DLD1 (cell line): ENCODE data around the gene DNAJC4.

Source experiments
- in situ Hi-C: cut with HindIII; loops from 2 replicates; pipeline ENCODE4 v1.10.0; 2017; ENCODE audit warnings: low sequenced_read_pairs

The DNAJC4 gene

DNA sequence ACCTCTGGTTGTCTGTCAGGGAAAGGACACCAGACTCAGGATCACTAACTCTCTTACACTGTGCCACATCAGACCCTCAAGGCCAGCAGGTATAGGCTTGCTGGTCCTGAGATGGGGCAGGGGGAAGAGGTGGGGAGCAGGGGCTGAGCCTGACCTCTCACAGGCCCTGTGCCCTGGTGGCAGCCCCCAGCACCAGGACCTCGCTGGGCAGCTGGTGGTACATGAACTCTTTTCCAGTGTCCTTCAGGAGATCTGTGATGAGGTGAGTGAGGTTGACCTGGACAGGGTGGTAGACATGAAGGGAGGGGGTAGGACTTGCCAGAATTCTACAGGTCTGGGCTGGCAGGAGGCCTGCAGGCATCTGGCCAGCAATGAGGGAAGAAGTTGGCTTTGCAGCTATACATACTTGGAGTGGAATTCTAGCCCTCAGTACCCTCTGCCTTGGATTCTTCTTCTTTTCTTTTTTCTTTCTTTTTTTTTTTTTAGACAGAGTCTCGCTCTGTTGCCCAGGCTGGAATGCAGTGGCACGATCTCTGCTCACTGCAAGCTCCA lies 2.9 kb upstream of the DNAJC4 start:
- in situ Hi-C loops: no loop called here

DNA sequence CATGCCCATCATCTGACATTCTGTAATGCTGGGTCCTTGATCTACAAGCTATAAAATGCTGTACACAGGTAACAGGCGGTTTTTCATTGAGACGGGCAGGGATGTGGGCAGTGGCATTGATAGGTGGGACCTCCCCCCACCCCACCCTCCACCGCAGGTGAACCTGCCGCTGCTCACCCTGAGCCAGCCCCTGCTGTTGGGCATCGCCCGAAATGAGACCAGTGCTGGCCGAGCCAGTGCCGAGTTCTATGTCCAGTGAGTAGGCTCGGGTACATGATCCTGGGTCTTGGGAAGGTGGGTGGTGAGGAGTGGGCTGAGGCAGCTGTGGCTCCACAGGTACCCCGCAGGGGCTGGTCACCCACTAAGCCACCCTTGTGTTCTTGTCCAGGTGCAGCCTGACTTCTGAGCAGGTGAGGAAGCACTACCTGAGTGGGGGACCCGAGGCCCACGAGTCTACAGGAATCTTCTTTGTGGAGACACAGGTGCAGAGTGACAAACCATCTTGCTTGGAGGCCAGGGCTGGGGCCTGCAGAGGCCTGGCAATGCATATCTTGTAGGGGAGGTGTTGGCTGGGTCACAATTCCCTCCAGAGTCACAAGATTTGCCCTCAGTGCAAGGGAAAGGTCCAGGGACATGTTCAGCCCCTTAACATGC lies 1.1 kb upstream of the DNAJC4 start:
- in situ Hi-C loops: no loop called here

DNA sequence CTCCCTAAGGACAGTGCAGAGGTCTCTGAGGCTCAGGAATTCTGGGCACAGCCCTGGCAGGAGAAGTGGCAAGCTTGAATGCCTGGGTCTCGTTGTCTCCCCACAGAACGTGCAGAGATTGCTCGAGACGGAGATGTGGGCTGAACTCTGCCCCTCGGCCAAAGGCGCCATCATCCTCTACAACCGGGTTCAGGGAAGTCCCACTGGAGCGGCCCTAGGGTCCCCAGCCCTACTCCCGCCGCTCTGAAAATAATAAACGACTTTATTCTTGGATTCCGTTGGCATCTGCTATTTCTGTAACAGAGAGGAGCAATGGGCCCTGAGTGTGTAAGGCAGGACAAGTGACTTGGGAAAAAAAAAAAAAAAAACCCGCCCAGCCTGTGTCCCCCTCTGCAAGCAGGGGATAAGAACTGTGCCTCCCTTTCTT lies 591 bp upstream of the DNAJC4 start:
- in situ Hi-C loops: no loop called here

DNA sequence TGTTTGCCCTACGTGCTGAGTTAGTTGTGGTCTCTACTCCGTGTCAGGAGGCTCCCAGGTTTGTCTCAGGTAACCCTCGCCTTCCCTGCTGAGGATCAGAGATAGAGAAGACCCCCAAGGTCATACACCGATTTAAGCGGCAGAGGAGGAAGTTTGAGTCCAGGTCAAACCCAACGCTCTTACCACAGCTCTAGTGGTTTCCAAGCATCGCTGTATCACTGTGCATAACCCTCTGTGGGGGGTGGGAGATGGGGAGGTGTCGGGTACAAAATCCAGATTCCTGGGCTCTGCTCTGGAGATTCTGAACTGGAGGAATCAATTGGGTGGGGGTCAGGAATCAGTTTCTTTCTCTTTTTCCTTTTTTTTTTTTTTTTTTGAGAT lies 627 bp downstream of the DNAJC4 start:
- in situ Hi-C loops: no loop called here

DNA sequence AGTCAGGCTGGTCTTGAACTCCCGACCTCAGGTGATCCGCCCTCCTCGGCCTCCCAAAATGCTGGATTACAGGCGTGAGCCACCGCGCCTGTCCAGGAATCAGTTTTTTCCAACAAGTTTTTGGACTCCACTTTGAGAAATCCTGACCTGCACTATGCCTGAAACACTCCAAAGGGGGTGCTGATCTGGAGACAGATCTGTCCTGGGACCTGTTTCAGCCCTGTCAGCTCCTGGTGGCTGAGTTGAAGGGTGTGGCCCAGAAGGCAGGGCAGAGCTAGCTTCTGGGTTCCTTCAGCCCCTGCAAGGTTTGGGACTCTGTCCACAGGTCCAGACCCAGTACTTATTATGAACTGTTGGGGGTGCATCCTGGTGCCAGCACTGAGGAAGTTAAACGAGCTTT lies 1.2 kb downstream of the DNAJC4 start:
- in situ Hi-C loops: no loop called here

DNA sequence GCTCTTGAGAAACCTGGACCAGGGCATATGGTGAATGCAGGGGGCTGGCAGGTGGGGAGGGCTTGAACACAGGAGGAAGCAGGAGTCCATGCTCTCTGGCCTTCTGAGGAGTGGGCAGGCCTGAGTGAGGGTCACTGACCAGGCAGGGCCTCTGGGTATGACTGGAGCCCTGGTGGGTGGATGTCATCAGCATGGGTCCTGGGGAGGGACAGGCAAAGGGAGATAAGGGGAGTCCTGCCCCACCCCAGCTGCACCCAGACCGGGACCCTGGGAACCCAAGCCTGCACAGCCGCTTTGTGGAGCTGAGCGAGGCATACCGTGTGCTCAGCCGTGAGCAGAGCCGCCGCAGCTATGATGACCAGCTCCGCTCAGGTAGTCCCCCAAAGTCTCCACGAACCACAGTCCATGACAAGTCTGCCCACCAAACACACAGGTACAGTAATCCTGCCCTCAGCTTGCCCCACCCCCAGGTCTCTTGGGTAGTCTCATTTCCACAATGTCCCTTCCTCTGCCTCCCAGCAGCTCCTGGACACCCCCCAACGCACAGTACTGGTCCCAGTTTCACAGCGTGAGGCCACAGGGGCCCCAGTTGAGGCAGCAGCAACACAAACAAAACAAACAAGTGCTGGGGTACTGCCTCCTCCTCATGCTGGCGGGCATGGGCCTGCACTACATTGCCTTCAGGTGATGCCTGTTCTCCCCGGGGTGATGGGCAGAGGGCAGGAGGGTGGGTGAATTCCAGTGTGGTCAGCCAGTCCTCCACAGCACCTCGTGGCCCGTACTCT lies 2.0 kb downstream of the DNAJC4 start:
- in situ Hi-C loops: no loop called here

DNA sequence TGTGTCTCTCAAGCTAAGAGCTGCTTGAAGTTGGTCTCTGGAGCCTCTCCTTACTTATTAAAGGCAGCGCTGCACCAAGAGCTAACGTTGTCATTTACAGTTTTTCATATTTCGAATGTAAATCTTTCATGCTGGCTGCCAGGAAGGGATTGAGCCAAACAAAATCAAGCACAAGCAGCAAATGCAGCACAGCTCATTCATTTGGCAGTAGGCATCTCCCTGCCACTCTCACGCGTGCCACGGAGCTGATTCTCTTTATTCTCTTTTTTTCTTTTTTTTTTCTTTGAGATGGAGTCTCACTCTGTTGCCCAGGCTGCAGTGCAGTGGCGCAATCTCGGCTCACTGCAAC lies 2.6 kb downstream of the DNAJC4 start:
- in situ Hi-C loops: no loop called here

DNA sequence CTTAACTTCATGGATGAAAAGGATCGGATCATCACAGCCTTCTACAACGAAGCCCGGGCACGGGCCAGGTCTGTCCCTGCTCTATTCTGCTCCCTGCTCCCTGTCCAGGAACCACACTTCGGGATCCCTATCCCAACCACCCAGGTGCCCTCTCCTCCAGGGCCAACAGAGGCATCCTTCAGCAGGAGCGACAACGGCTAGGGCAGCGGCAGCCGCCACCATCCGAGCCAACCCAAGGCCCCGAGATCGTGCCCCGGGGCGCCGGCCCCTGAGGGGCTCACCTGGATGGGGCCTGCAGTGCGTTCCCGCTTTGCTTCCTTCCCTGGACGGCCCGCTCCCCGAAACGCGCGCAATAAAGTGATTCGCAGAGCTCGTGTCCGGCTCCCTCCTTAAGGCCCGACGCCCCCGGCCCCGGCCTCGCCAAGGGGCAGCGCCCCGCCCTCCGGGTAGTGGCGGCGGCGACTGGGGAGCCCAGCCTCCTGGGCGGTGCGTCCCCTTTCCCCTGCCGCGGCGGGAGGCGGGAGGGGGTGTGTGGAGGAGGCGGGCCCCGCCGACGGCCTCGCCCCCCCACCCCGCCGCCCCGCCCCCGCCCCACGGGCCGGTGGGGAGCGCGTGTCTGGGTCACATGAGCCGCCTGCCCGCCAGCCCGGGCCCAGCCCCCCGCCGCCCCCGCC lies 3.7 kb downstream of the DNAJC4 start, which contains the start of gene VEGFB:
TSS of gene VEGFB (plus strand) at position 672 of the 674 bp plus-strand sequence. CDS start 250 bp downstream, outside the sequence.
- in situ Hi-C loops: no loop called here

DNA sequence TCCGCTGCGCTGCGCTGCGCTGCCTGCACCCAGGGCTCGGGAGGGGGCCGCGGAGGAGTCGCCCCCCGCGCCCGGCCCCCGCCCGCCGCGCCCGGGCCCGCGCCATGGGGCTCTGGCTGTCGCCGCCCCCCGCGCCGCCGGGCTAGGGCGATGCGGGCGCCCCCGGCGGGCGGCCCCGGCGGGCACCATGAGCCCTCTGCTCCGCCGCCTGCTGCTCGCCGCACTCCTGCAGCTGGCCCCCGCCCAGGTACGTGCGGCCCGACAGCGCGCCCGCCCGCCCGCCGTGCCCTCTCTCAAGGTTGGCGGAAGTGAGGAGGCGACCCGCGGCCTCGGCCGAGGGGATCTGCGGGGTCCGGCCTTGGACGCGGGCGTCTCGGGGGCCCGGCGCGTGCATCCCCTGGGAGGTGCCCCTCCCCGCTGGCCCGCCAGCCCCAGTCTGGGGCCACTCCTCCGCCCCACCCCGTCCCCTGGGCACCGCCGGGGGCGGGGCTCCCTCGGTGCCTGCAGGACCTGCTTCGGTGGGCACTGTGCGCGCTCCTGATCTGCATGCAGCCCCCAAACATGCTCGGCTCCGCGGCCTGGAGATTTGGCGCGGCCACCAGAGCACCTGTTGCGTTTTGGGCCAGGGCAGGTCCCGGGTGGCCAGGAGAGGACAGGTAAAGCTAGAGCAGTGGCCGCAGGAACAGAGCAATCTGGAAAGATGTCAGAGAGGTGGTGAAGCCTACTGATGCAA lies 4.5 kb downstream of the DNAJC4 start:
- in situ Hi-C loops: no loop called here

DNA sequence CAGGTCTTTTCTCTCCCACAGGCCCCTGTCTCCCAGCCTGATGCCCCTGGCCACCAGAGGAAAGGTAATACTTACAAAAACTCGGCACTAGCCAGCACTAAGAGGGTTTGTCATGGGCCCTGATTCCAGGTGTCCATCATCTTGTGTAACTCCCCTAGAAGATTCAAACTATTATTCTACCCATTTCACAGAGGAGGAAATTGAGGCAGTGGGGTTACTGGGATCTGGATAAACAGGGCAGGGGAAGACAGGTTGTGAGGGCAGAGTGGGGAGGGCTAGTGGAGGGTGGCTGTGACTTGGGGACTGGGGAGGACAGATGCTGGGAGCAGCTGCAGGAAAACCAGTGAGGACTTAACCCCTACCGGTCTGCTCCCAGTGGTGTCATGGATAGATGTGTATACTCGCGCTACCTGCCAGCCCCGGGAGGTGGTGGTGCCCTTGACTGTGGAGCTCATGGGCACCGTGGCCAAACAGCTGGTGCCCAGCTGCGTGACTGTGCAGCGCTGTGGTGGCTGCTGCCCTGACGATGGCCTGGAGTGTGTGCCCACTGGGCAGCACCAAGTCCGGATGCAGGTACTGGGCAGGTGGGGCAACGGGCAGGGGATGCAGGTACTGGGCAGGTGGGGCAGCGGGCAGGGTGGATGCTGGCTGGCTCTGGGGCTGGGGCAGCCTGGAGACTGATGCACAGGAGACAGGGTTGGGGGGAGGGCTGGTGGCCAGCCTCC lies 5.3 kb downstream of the DNAJC4 start:
- in situ Hi-C loops: no loop called here

DNA sequence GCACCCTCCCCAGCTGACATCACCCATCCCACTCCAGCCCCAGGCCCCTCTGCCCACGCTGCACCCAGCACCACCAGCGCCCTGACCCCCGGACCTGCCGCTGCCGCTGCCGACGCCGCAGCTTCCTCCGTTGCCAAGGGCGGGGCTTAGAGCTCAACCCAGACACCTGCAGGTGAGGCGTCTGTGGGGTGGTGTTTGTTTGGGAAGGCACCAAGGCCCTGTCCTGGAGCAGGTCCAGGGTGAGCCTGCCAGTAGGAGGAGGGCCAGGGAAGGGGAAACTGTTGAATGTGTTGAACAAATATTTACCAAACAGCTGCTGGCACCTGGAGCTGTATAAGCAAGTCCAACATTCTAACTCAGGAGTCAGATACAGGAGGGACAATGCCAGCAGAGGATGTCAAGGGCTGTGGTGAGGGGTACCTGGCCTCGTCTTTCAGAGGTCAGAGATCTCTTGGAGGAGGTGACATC lies 7.2 kb downstream of the DNAJC4 start:
- in situ Hi-C loops: no loop called here

DNA sequence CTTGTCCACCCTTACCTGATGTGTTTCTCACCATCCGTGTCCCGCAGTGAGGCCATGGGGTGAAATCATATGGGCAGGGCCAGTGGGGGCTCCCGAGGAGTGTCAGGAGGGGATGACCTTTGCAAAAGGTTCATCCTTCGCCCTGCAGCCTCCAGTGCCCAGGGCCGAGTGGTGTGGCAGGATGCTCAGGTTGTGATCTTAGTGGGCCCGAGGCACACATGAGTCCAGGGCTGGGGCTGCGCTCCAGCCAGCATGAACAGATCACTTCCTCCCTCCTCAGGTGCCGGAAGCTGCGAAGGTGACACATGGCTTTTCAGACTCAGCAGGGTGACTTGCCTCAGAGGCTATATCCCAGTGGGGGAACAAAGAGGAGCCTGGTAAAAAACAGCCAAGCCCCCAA lies 7.7 kb downstream of the DNAJC4 start:
- in situ Hi-C loops: no loop called here

DNA sequence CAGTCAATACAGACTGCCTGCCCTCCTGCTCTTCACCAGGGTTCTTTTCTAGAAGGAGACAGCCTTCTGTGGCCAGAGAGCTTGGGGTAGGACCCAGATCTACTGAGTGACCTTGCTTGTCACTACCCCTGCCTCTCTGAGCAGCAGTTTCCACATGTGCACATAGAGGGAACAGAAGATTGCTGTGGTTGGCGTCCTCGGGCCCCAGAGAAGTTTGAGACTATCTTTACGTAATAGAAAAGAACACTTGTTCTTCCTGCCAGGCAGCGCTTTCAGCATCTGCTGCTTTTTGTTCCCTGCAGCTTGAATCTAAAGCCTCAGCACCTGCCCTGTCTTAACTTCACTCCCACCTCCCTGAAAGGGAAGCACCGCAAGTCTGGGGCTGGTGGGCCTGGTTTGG lies 8.7 kb downstream of the DNAJC4 start:
- in situ Hi-C loops: no loop called here

DNA sequence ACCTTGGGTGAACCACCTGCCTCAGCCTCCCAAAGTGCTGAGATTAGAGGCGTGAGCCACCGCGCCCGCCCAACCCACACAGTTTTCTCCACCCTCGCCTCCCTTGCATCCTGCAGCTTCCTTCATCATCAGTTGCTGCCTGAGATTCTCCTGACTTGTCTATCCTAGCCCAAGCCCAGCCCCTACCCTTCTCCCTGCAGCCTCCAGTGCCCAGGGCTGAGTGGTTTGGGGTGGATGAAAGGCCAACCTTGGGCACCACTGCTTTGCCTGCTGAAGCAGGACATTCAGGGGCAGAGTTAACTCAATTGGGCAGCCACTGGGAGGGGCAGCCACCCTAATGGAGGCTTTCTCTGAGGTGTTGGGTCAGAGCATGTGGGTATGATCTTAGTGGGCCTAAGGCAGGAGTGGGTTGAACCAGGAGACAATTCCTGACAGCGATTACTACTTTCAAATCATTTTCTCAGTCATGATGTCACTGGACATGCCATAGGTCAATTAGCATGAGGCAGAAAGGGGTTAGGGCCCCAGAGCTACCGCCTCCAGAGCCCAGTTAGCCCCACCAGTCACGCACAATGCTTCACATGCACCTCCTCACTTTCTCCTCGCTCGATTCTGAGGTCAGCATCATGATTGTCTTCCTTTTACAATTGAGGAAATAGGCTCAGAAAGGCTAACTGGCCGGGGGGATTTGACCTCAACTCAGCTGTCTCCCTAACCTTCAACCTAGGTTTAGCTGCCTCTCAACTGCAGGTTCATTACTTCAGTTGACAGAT lies 9.5 kb downstream of the DNAJC4 start:
- in situ Hi-C loops: no loop called here

DNA sequence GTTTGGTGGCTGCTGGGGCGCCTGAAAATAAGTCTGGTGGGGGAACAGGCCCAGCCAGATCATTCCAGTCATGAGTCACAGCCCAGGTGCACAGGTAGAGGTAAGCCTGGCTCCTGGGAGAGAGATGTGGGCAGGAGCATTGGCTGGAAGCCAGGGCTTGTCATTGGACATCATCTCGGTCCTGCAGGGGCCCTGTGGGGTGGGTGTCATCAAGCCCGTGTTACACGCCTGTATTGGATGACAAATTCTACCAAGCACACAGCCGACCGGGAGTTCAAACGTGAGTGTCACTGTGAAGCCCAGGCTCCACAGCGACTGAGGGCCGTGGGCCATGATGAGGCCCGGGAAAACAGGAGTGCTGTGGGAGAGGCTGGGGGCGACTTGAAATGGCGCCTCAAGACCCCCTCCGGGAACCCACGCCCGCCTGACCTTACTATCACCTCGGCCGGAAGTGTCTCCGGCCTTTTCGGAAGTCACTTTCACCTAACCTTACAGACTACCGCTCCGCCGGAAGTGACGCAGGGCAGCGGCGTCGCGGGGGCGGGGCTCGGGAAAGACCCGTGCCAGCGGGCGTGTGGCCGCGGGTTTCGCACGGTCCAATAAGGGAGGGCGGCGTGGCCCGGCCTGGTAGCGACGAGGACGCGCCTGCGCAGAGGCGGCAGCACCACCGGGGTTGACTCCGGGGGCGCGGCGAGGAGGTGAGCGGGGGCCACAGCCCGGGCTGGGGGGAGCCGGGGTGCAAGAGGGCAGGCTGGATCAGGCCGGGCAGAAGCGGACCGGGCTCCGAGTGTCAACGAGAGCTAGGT lies 10.3 kb downstream of the DNAJC4 start, which contains the start of gene FKBP2:
TSS of gene FKBP2 (plus strand) at position 661 of the 806 bp plus-strand sequence. CDS start 1,293 bp downstream, outside the sequence.
- in situ Hi-C loops: no loop called here

DNA sequence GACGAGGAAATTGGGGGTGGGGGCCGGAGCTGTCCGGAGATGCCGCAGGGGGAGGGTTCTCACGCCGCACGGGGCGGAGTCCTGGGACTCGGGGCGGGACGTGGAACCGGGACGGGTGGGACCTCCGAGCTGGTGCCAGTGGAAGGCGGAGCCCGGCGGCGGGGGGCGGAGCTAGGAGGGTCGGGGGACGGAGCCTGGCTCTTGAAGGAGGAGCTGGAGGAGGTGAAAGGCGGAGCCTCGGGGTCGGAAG lies 10.8 kb downstream of the DNAJC4 start:
- in situ Hi-C loops: no loop called here

DNA sequence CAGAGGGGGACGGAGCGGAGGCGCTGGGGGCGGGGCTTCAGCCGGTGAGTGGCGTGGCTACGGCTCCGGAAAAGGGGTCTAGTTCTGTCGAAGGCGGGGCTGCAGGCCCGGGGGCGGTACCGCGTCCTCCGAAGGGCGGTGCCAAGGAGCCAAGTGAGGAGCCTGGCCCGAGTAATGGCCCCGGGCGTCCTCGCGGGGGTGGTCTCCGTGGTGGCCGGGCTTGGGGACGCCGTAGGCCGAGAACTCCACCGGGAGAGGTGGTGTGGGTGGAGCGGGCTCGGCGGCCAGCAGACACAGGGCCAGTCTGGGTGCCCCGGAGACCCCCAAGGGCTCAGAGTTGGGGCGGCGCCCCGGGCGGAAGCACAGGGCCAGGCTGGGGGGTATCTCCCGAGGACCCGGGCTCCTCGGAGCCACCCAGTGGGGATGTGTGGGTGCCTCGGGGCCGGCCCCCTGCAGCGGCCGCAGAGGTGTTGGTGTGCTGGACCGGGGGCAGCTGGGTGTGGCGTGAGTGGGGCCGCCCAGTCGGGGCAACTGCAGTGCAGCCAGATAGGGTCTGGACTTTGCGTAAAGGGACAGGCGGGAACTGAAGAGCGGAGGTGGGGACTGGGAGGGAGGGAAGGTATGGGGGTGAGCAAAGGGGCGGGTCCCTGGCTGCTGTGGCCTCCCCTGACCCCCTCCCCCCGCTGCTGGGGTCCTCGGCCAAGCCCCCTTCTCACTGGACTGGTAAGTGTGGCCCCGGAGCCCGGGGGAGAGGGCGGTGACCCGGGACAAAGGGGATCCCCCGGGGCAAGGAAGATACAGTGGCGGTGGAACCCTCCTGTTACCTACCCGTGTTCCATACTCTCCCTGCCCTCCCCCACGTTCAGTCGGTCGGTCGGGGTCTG lies 11.4 kb downstream of the DNAJC4 start:
- in situ Hi-C loops: no loop called here
